Measurements from ENCODE around the gene EDNRA.

Gene EDNRA

DNA sequence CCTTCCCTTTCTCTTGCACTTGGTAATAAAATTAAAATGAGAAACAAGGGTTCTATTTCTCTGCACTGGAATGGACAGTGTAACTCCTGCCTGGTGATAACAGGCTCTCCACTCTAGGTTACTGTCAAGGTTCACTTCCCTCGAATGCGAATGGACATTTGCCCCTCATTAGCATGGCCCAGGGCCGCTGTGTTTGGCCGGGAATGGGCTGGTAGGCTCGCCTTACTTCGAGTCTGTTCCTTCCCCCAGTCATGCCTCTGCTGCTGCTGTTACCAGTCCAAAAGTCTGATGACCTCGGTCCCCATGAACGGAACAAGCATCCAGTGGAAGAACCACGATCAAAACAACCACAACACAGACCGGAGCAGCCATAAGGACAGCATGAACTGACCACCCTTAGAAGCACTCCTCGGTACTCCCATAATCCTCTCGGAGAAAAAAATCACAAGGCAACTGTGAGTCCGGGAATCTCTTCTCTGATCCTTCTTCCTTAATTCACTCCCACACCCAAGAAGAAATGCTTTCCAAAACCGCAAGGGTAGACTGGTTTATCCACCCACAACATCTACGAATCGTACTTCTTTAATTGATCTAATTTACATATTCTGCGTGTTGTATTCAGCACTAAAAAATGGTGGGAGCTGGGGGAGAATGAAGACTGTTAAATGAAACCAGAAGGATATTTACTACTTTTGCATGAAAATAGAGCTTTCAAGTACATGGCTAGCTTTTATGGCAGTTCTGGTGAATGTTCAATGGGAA is 61.5 kb downstream of the EDNRA start:
- DNase-seq (ENCODE audit: low read depth): no peak

DNA sequence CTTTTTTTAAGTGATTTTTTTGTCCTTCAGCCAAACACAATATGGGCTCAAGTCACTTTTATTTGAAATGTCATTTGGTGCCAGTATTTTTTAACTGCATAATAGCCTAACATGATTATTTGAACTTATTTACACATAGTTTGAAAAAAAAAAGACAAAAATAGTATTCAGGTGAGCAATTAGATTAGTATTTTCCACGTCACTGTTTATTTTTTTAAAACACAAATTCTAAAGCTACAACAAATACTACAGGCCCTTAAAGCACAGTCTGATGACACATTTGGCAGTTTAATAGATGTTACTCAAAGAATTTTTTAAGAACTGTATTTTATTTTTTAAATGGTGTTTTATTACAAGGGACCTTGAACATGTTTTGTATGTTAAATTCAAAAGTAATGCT is 62.1 kb downstream of the EDNRA start:
- no peak for DNase-seq (ENCODE audit: low read depth)

DNA sequence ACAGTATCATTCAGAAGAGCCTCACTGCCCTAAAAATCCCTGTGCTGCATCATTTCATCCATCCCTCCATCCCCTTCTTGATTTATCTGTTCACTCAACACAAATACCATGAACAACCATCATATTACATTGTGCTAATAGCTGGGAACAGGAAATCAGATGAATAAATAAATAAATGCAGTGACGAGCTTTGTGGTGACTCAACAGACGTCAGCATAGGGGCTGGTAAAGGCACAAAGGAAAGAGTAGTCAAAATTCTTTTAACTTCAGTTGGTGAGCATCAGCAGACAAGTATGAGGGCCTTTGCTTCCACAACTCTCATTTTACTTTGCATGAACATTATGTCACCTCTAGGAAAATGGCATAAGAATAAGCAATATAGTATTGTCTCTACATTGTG is 65.5 kb downstream of the EDNRA start:
- DNase-seq (ENCODE audit: low read depth): no peak

DNA sequence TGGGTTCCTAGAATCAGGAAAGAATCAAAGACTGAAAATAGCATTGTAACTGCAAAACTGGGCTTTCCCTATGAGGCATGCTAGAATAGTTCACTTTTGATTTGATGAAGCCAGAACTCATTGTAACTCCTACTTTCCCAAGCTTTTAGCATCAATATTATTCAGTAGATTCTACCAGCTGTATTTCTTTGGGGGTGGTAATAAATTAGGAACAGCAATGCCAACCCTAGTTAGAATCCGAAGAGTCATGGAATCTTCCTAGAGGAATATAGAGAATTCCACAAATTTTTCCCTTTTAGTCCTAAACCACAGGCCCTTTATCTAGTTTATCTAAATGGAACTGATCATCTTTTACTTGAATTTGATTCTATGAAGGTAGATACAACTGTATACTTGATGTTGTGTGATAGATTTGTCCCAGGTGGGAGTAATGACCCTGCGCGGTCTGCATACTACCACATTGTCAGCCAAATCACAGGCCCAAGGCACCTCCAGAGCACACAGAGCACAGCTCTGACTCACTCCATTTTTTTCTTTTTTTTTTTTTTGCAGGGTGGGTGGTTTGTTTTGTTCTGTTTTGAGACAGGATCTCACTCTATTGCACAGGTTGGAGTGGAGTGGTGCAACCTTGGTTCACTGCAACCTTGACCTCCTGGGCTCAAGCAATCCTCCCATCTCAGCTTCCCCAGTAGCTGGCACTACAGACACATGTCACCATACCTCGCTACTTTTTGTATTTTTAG is 66.6 kb downstream of the EDNRA start:
- no peak for DNase-seq (ENCODE audit: low read depth)

DNA sequence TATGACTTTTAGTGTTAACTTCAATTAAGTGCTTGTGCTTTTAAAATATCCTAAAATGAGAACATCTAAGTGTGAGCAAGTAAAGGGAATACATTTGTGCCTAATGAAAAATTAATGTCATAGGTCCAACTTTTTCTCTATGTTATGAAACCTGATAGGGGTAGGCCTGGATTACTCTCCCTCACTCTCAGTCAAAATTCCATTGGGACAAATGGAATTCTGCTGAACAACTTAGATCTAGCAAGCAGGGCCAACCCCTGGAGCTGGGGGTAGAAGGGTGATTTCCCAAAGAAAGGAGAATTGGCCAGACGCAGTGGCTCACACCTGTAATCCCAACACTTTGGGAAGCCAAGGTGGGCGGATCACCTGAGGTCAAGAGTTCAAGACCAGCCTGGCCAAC is 67.4 kb downstream of the EDNRA start:
- no peak for DNase-seq (ENCODE audit: low read depth)

DNA sequence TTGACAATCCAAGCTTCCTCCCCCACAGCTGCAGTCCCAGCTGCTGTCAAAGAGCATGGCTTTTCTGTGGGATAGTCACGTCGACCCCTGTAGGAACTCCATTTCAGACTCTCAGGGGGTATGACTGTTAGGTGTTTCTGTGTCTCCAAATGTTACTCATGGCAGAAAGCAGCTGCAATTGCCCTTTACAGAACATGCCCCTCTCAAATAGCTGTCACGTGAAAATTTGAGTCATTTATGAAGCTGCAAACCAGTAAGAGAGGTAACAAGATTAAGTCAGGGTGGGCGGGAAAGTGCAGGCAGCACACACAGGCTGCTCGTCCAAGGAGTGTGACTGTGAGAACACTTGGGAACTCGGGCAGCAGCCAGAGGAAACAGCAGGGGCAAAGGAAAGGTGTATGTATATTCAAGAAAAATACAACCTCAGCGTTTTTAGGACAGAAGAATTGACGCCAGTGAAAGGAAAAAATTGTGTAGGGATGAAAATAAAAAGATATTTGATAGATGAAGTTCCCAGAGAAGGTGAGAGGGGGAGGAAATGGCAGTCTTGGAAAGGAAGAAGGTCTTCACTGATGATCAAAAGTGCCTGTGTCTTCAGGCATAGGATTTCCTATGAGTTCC is 69.8 kb downstream of the EDNRA start:
- DNase-seq (ENCODE audit: low read depth): no peak

DNA sequence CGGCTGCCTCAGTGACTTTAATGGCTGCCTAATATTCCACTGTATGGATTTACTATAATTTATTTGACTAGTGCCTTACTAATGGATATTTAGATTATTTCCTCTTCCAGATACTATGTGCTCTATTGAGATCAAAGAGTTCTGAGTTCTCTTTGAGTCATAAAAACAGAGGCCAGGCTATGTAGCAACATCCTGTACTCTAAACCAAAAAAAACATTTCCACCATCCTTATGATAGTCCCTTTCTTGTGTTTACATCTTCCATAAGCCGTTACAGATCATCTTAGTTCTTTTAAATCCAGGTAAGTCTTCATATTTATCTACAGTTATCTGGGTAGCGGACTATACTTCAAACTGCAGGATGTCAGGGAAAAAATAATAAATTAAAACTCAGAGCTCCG is 79.7 kb downstream of the EDNRA start:
- DNase-seq (ENCODE audit: low read depth): no peak

DNA sequence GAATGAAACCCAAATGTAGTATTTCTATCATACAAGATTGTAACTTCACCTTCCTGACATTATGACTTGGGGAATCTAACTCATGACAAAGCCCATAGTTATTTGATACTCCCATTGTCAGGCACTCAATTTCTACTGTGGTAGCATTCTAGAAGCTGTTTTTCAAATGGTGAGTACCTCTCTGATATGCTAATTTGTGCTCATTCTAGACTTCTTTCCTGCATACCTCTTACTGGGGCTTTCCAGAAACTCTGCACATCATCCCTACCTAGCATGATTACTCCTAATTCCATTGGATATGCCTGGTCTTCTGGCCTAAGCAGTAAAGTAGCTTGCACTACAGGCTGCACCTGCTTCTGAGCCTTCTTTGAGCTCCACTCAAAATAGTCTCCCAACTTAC is 85.9 kb downstream of the EDNRA start:
- no peak for DNase-seq (ENCODE audit: low read depth)

DNA sequence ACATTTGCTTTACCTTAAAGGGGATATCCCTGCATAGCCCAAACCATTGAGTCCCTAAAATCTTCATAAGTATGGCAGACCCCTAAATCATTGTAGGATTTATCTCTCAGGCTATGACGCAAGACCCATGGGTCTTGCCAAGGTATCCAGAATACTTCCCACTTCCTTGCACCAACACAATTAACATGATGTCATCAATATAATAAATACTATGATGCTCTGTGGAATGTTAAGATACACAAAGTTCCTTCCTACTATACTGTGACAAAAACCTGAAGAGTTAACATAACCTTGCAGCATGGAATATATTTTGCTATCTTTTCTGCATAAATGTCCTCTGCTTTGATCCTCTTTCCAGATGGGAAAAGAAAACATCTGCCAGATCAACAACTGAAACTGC is 86.4 kb downstream of the EDNRA start:
- DNase-seq (ENCODE audit: low read depth): no peak

DNA sequence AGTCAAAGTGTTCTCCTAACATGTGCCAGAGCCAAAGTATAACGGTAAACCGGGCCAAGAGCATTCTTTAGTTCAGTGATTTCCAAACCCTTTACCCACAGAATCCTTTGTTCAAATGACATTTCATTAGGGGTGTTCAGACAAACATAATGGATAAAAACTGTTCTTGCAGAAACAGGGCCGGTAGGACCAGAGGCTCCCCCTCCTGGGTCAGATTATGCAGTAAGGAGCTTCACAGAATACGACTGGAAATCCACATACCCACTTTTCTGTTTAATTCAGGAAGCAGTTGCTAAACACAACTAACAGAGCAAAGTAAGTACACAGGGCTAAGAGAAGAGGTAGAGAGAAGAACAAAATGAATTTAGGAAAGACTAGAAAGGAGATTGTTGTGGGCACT is 89.7 kb downstream of the EDNRA start:
- no peak for DNase-seq (ENCODE audit: low read depth)

DNA sequence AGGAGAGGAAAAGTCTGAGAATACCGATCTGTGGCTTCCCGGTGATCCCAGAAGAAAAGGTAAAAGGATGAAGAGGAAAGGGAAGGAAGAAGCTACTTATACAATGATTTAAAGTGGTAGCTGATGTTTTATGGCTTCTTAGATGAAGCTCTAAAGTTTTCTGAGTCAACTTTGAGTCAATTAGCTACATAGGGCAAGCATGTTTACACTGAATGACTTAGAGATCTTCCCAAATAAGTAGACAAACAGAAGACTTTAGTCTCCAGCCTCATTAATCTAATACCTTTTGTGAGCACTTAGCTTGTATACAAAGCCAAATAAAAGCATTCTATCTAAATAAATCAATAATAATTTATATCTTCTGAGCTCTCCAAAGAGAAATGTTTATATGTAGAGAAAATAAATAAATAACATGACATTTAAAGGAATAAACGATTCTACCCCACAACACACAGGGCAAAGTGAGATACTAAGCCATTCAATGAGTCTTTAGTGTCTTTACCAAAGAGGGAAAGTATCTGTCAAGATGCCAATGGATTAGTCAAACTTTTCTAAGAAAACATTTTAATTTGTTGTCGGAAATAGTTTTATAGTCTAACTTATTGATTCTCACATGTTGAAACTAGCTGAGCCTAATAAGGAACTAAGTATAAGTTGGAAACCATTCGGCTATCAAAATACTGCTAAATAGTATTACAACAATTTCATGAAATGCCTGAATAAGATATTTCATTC is 90.3 kb downstream of the EDNRA start:
- no peak for DNase-seq (ENCODE audit: low read depth)

DNA sequence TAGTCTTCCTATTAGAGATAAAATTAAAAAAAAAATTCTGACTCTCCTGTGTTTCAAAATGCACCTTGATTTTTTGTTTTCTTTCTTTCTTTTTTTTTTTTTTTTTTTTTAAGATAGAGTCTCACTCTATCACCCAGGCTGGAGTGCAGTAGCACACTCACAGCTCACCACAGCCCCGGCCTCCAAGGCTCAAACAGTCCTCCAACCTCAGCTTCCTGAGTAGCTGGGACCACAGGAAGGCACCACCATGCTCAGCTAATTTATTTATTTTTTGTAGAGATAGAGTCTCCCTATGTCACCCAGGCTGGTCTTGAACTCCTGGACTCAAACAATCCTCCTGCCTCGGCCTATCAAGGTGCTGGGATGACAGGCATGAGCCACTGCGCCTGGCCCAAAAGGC is 95.2 kb downstream of the EDNRA start:
- no peak for DNase-seq (ENCODE audit: low read depth)

DNA sequence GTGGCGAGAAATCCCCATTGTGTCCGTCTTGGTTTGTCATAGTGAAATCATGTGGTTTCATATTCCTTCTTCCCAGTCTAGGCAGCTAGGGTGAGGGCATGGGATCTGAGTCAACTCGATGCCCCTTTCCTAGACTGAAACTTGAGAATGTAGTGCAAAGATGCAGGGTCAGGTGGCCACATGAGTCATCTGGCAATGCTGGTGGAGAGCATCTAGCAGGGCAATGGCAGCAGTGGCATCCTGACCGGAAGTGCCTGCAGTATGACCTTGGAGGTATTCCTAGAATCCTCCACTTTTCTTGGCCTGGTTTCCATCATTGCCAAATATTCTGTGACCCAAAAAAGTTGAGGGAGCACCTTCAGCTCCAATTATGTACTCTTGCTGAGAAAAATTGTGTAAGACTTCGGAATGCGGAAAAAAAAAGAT is 97.2 kb downstream of the EDNRA start:
- no peak for DNase-seq (ENCODE audit: low read depth)

DNA sequence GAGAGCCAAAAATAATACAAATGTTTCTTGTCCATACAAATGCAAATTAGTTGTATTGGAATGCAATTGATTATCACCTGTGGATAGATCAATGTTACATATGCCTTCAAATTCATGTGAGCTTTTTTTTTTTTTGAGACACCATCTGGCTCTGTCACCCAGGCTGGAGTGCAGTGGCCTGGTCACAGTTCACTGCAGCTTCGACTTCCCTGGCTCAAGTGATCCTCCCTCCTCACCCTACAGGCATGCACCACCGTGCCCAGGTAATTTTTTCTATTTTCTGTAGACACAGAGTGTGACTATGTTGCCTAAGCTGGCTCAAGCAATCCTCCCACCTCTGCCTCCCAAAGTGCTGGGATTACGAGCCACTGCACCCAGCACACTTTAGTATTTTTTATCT is 97.7 kb downstream of the EDNRA start:
- DNase-seq (ENCODE audit: low read depth): no peak

DNA sequence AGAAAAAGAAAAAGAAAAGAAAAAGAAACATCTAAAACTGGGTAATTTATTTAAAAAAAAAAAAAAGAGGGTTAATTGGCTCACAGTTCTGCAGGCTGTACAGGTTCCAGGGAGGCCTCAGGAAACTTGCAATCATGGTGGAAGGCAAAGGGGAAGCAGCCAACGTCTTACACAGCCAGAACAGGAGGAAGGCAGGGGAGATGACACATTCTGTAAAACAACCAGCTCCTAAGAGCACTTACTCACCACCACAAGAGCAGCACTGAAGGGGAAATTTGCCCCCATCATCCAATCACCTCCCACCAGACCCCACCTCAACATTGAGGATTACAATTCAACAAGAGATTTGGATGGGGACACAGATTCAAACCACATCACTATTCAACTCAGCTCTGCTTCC is 99.5 kb downstream of the EDNRA start:
- DNase-seq (ENCODE audit: low read depth): no peak

DNA sequence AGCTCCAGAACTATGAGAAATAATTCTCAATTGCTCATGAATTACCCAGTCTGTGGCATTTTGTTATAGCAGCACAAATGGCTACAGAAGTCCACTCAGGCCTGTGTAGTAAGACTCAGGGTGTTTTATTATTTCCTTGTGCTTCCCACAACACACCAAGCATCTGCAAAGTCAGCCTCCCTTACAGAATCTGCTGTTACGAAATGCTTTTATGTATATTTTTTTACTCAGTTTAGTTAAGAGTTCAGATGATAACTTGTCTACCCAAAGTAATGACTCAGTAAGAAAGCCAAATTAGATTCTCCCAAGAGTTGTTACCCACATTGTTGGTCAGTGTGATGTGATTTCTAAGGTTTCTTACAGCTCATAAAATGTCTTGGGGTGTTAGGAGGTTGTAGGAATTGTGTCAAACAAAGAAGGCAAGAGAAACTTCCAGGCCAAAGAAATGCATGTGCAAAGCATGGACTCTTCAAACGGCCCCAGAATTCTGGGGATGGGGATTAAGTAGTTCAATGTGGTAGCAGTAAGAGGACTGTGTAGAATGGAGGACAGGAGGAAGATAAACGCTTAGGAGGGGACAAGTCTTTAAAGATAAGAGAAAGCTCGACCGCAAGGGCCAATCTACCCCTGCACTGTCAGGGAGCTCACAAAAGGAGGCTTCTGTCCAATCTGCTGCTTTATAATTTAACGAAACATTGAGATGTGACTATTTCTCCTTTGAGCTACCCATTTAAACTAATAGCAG is 100.9 kb downstream of the EDNRA start:
- no peak for DNase-seq (ENCODE audit: low read depth)

DNA sequence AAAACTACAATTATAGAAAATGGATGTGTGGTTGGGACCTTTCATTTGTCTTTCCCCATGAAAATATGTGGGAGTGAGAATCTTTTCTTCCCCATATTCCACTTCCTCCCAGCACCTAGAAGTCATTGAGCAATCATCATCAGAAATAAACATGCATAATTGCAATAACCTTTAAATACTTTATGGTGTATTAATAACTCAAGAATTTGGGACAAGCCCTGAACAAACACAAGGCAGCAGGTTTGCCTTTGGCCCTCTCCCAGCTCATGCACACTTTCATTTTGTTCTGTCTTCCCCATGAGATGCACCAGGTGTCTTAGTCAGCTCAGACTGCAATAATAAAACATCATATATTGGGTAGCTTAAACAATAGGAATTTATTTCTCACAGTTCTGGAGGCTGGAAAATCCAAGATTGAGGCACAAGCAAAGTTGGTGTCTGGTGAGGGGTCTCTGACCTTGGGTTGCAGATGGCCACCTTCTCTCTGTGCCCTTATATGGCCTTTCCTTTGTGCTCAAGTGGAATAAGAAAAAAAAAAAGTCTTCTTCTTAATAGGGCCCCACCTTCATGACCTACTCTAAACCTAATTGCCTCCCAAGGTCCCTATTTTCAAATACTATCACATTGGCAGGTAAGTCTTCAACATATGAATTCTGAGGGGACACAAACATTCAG is 101.6 kb downstream of the EDNRA start:
- no peak for DNase-seq (ENCODE audit: low read depth)

DNA sequence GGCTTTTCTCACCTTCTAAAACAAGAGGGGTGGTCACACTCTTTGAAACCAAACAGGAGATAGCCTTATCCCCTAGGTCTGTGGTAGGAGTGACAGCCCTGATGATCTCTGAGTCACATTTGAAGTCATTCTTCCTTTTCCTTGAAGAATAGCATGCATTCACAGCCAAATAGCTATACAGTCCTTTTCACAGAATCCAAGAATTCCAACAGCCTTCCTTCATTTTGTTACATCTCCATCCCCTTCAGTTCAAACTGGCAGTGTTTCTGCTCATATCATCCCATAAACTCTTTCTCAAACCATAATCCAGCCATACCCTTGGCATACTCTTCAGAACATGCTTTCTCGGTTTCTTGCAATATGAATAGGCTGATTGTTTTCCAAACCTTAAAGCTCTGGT is 103.0 kb downstream of the EDNRA start:
- DNase-seq (ENCODE audit: low read depth): no peak

DNA sequence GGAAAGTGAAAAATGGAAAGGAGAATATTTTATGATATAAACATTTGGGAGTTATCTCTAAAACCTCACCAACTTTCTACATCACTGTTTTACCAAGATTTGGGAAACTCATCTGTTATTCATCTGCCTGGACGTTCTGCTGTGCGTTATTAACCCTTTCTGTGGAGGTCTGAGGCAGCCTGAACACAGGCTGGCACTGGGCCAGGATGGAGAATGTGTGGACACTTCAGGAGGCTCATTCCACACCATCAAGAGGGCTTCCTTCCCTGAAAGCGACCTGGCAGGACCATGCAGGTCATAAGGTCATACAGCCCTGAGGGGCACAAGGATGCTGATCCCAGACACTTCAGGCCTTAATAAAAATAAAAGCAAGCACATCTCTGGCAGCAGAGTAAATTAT is 105.1 kb downstream of the EDNRA start:
- DNase-seq (ENCODE audit: low read depth): no peak

DNA sequence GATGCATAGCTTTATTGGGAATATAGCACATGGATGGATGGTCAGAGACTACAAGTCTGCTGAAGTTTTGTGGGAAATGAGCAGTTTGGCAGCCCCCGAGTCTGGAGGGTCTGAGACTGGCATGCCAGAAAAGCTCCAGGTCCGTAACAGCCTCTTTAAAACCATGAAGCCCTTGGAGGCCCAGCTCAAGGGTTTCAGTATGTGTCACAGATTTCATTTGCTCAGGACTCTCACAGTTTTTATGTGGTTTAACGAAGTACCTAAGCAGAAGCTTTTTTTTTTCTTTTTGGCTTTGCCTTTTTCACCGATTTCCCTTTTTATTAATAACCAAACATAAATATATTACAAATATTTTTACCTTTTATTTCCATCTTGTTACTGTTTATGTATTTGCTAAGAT is 105.7 kb downstream of the EDNRA start:
- DNase-seq (ENCODE audit: low read depth): no peak

DNA sequence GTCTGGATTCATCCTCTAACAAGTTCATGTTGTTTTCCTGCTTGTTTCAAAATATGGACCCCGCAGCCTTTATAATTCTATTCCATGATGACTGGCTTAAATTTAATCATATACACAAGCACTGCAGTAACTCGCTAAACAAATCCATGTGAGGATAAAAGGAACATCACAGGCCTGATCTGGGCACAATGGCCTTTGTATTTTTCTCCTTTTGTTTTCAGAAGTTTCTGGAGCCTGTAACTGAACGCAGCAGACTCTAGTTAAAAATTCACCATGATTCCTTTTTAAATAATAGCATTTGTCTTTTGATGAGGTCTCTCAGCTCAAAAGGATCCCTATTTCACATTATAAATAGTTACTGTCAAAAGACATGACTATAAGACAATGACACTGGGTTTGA is 106.1 kb downstream of the EDNRA start:
- no peak for DNase-seq (ENCODE audit: low read depth)

All from stimulated activated CD8-positive, alpha-beta memory T cell treated with anti-CD3 and anti-CD28 coated beads, Interleukin-4, amount 100 ng/mL, for 24 hours (primary cell).